H1 (cell line): ENCODE measurements around the gene NDUFA6. TPM values are rescaled to one million over a fixed set of nuclear protein-coding genes. Genes with fewer than 3 reads are reported as not detected.
"Not testable (repeated sequence)": the region's sequence is repeated elsewhere in the genome, so short reads cannot be mapped to it uniquely, and the experiment has no call there.

Experiments used
- CTCF ChIA-PET: fragments of 300-600 bp; sonication (Branson Sonifier 250); formaldehyde crosslinking; loops from one replicate; lab custom pipeline; 2021; ENCODE audit not compliant: partially characterized antibody; lab: Charles Lee
- POLR2A ChIA-PET: fragments of 300-600 bp; sonication (Branson Sonifier 250); formaldehyde crosslinking; loops from one replicate; lab custom pipeline; 2021; ENCODE audit warnings: inconsistent platforms; ENCODE audit not compliant: partially characterized antibody; lab: Charles Lee
- DNase-seq, 2 experiments: peaks; one replicate each; pipeline versions ENCODE4 v3.0.0 to v3.0.0-alpha.2; 2010 to 2022; ENCODE audit warnings: low spot score in 2 of 2, low read depth in 1 of 2, mixed read lengths in 1 of 2
- FAIRE-seq: peaks from 2 replicates; lab custom pipeline; 2011; peaks lifted over from hg19 to GRCh38; lab: Jason Lieb, UNC
- H2AFZ ChIP-seq: 2 replicates; pipeline ENCODE4 v1.8.1; 2012; ENCODE audit warnings: low read length, inconsistent platforms
- H2AK5ac ChIP-seq: 2 replicates; pipeline ENCODE4 v1.6.1; 2013; ENCODE audit warnings: low read depth, low read length
- H2BK120ac ChIP-seq: replicated peaks from 2 replicates; pipeline ENCODE3; 2013; ENCODE audit warnings: low read depth, low read length, inconsistent platforms
- H2BK12ac ChIP-seq: 2 replicates; pipeline ENCODE4 v1.6.1; 2013; ENCODE audit warnings: low read depth, low read length
- H2BK15ac ChIP-seq: 2 replicates; pipeline ENCODE4 v1.6.1; 2013; ENCODE audit warnings: low read length
- H2BK20ac ChIP-seq: 2 replicates; pipeline ENCODE4 v1.6.1; 2013; ENCODE audit warnings: low read length
- H2BK5ac ChIP-seq: 2 replicates; pipeline ENCODE4 v1.6.1; 2013; ENCODE audit warnings: low read depth, low read length
- H3K14ac ChIP-seq: 2 replicates; pipeline ENCODE4 v1.6.1; 2013; ENCODE audit warnings: inconsistent platforms; ENCODE audit not compliant: insufficient read length
- H3K18ac ChIP-seq: 2 replicates; pipeline ENCODE4 v1.6.1; 2013; ENCODE audit warnings: low read length; ENCODE audit errors: extremely low read depth
- H3K23ac ChIP-seq: 2 replicates; pipeline ENCODE4 v1.6.1; 2013; ENCODE audit warnings: inconsistent platforms; ENCODE audit not compliant: insufficient read length
- H3K23me2 ChIP-seq: 2 replicates; pipeline ENCODE4 v1.6.1; 2013; ENCODE audit warnings: low read depth, low read length
- H3K27ac ChIP-seq: 2 replicates; pipeline ENCODE4 v1.6.1; 2011; ENCODE audit warnings: low read depth, low read length, inconsistent platforms
- H3K27me3 ChIP-seq, 4 experiments: replicated peaks in 1 of 4; 1 replicate in 1 of 4; 2 replicates in 3 of 4; pipeline versions ENCODE4 v1.6.1 to v1.8.1; 2011 to 2013; ENCODE audit warnings: low read length in 3 of 4, mild to moderate bottlenecking in 3 of 4, inconsistent platforms in 2 of 4, mixed read lengths in 2 of 4, moderate library complexity in 1 of 4; ENCODE audit not compliant: control insufficient read depth in 3 of 4, insufficient read depth in 3 of 4; ENCODE audit errors: extremely low read depth in 1 of 4
- H3K36me3 ChIP-seq, 4 experiments: 2 replicates each; pipeline versions ENCODE4 v1.6.1 to v1.8.1; 2011 to 2013; ENCODE audit warnings: mild to moderate bottlenecking in 4 of 4, low read length in 3 of 4, moderate library complexity in 2 of 4, control low read depth in 1 of 4, inconsistent platforms in 1 of 4; ENCODE audit not compliant: insufficient read depth in 4 of 4, control insufficient read depth in 2 of 4
- H3K4ac ChIP-seq: replicated peaks from 2 replicates; pipeline ENCODE3; 2013; ENCODE audit warnings: low read length, low read depth, mixed read lengths, inconsistent platforms; ENCODE audit not compliant: insufficient read length
- H3K4me1 ChIP-seq, 4 experiments: replicated peaks in 1 of 4; 1 replicate in 1 of 4; 2 replicates in 3 of 4; pipeline versions ENCODE4 v1.6.1 to v1.8.1; 2011 to 2013; ENCODE audit warnings: low read length in 3 of 4, inconsistent platforms in 2 of 4, mixed read lengths in 1 of 4; ENCODE audit not compliant: insufficient read depth in 4 of 4, control insufficient read depth in 3 of 4
- H3K4me2 ChIP-seq, 2 experiments: 2 replicates each; pipeline versions ENCODE4 v1.6.1 to v1.8.1; 2011 to 2013; ENCODE audit warnings: low read depth in 2 of 2, low read length in 2 of 2, control low read depth in 1 of 2, inconsistent platforms in 1 of 2, mild to moderate bottlenecking in 1 of 2; ENCODE audit not compliant: insufficient read depth in 1 of 2
- H3K4me3 ChIP-seq, 4 experiments: fragments of 200-600, 300-600 bp in 1 of 4; sonication (generic), shearing (Covaris generic), sonication (Bioruptor Twin) in 1 of 4; 2 replicates each; pipeline versions ENCODE4 v1.5.1 to v1.8.1; 2011 to 2016; ENCODE audit warnings: low read length in 4 of 4, low read depth in 3 of 4, control low read depth in 2 of 4, inconsistent platforms in 2 of 4, mild to moderate bottlenecking in 2 of 4, mixed read lengths in 1 of 4, moderate library complexity in 1 of 4; ENCODE audit not compliant: insufficient read depth in 2 of 4; ENCODE audit errors: extremely low read depth in 1 of 4
- H3K56ac ChIP-seq: replicated peaks from 2 replicates; pipeline ENCODE3; 2013; ENCODE audit warnings: low read depth, mild to moderate bottlenecking, mixed read lengths, low read length, inconsistent platforms; ENCODE audit not compliant: insufficient read length
- H3K79me1 ChIP-seq: 2 replicates; pipeline ENCODE4 v1.6.1; 2013; ENCODE audit warnings: low read depth, low read length, control low read depth
- H3K79me2 ChIP-seq, 2 experiments: 2 replicates each; pipeline versions ENCODE4 v1.6.1 to v1.8.1; 2012 to 2013; ENCODE audit warnings: low read length in 2 of 2, mild to moderate bottlenecking in 2 of 2, inconsistent platforms in 1 of 2; ENCODE audit not compliant: insufficient read depth in 2 of 2, control insufficient read depth in 1 of 2
- H3K9ac ChIP-seq, 4 experiments: replicated peaks in 1 of 4; 1 replicate in 1 of 4; 2 replicates in 3 of 4; pipeline versions ENCODE4 v1.6.1 to v1.8.1; 2011 to 2013; ENCODE audit warnings: low read depth in 3 of 4, low read length in 3 of 4, control low read depth in 2 of 4, mild to moderate bottlenecking in 2 of 4, moderate library complexity in 2 of 4, inconsistent platforms in 1 of 4; ENCODE audit errors: extremely low read depth in 1 of 4
- H3K9me3 ChIP-seq, 2 experiments: 2 replicates each; pipeline versions ENCODE4 v1.6.1 to v1.8.1; 2012 to 2013; ENCODE audit warnings: mild to moderate bottlenecking in 2 of 2, moderate library complexity in 2 of 2, control low read depth in 1 of 2, inconsistent platforms in 1 of 2, low read depth in 1 of 2, low read length in 1 of 2, mixed read lengths in 1 of 2; ENCODE audit not compliant: insufficient read depth in 2 of 2
- H4K20me1 ChIP-seq, 2 experiments: replicated peaks in 1 of 2; 2 replicates each; pipeline versions ENCODE3 to v1.8.1; 2011 to 2013; ENCODE audit warnings: inconsistent platforms in 2 of 2, low read length in 2 of 2, mild to moderate bottlenecking in 1 of 2; ENCODE audit not compliant: insufficient read depth in 2 of 2, control insufficient read depth in 1 of 2
- H4K5ac ChIP-seq: 2 replicates; pipeline ENCODE4 v1.6.1; 2013; ENCODE audit warnings: low read length, low read depth, mixed read lengths, inconsistent platforms; ENCODE audit not compliant: insufficient read length
- H4K8ac ChIP-seq: 2 replicates; pipeline ENCODE4 v1.8.0; 2013; ENCODE audit warnings: mild to moderate bottlenecking, moderate library complexity, low read length, inconsistent platforms; ENCODE audit not compliant: insufficient read depth; ENCODE audit errors: extremely low read depth
- H4K91ac ChIP-seq: replicated peaks from 2 replicates; pipeline ENCODE3; 2013; ENCODE audit warnings: low read length, mixed read lengths, inconsistent platforms; ENCODE audit not compliant: insufficient read length
- ATF3 ChIP-seq: IDR thresholded peaks from 2 replicates; pipeline ENCODE4 v1.6.1; 2011; ENCODE audit warnings: low read depth, mild to moderate bottlenecking, low read length; ENCODE audit not compliant: insufficient read depth
- JUN ChIP-seq: IDR thresholded peaks from 2 replicates; pipeline ENCODE4 v1.6.1; 2011; ENCODE audit warnings: low read depth, mild to moderate bottlenecking, improper control_type of control experiment, low read length
- NRF1 ChIP-seq: IDR thresholded peaks from 2 replicates; pipeline ENCODE4 v1.6.1; 2011; ENCODE audit warnings: mild to moderate bottlenecking, low read depth, low read length, improper control_type of control experiment
- RBBP5 ChIP-seq: IDR thresholded peaks from 2 replicates; pipeline ENCODE4 v1.7.1; 2012; ENCODE audit warnings: low read depth, mild to moderate bottlenecking, inconsistent platforms, low read length, moderate library complexity, borderline replicate concordance
- RNF2 ChIP-seq: fragments of 200-900, 300-1000 bp; sonication (generic); IDR thresholded peaks from 2 replicates; pipeline ENCODE4 v1.7.1; 2016; ENCODE audit warnings: borderline replicate concordance, low read depth, mild to moderate bottlenecking, antibody characterized with exemption, low read length; ENCODE audit not compliant: poor library complexity, severe bottlenecking; ENCODE audit errors: missing control alignments
- TAF1 ChIP-seq: IDR thresholded peaks from 2 replicates; pipeline ENCODE4 v1.6.1; 2011; ENCODE audit warnings: mild to moderate bottlenecking, low read depth, low read length
- TBP ChIP-seq: IDR thresholded peaks from 2 replicates; pipeline ENCODE4 v1.6.1; 2011; ENCODE audit warnings: low read depth, low read length, improper control_type of control experiment
- WGBS, 2 experiments: shearing (Covaris generic) in 1 of 2; methylation state at CpG; one replicate each; pipeline versions ENCODE4 v1.1.6 to v1.1.7; 2013 to 2015; ENCODE audit warnings: low lambda C conversion rate in 2 of 2, mixed read lengths in 2 of 2, inconsistent platforms in 1 of 2, low coverage in 1 of 2, missing lambda C conversion rate in 1 of 2; ENCODE audit not compliant: insufficient replicate concordance in 2 of 2, insufficient coverage in 1 of 2, insufficient read length in 1 of 2; ENCODE audit errors: extremely low coverage in 1 of 2, missing lambda C conversion rate in 1 of 2; 5-methylcytosine and 5-hydroxymethylcytosine counted together
- polyA plus RNA-seq, 7 experiments: library from polyadenylated mRNA; depleted of rRNA in 3 of 7; stranded (reverse) in 5 of 7; unstranded in 2 of 7; fragments of >200 nt in 5 of 7; fragments of 200-250 nt in 2 of 7; gene quantifications; 1 replicate in 5 of 7; 2 replicates in 1 of 7; 4 replicates in 1 of 7; pipeline versions ENCODE4 v1.2.1 to v1.2.3, GENCODE V29; 2011 to 2013; ENCODE audit warnings: missing spikeins in 2 of 7, mixed read lengths in 2 of 7
- total RNA-seq: library from RNA; stranded (reverse); fragmentation: NEBNext Ultra II Directional; extraction: Animal tissue kit (Norgen Biotek cat#: 25700); gene quantifications from 2 replicates; pipeline ENCODE4 v1.2.1, GENCODE V29; 2021

Gene NDUFA6
- total and polyA plus RNA-seq, 2 of the 8 experiments (the other 6 are each of a cell fraction or from before 2014, with no cell fraction given) = 76.2 to 105 TPM

- no peak for TF ChIP-seq RBBP5
- no peak for TF ChIP-seq TBP
- no peak for TF ChIP-seq RNF2
- TF ChIP-seq ATF3 = no peak
- TF ChIP-seq TAF1 = no peak
- TF ChIP-seq NRF1 = no peak
- TF ChIP-seq JUN = no peak
These were observed 17.8 kb downstream of the NDUFA6 start (continued) for GRCh38 chr22:42072606-42073330.

GRCh38 chr22:42071508-42071907 is 19.1 kb downstream of the NDUFA6 start:
- not testable (repeated sequence) for H2AFZ ChIP-seq, H3K14ac ChIP-seq, H2AK5ac ChIP-seq, H3K4ac ChIP-seq, DNase-seq, H3K9me3 ChIP-seq, H3K27ac ChIP-seq, H3K79me2 ChIP-seq, H2BK20ac ChIP-seq, H3K27me3 ChIP-seq, H2BK120ac ChIP-seq, H3K23ac ChIP-seq, H3K23me2 ChIP-seq, H2BK12ac ChIP-seq, FAIRE-seq, H4K91ac ChIP-seq, H4K8ac ChIP-seq, H3K56ac ChIP-seq, H3K18ac ChIP-seq, H4K5ac ChIP-seq, H3K9ac ChIP-seq, H4K20me1 ChIP-seq, H2BK15ac ChIP-seq, H3K36me3 ChIP-seq, H3K79me1 ChIP-seq, H2BK5ac ChIP-seq
- 88% methylated on average over 7 of the region's 7 CpGs; no CpG with 5 or more reads in 1 of the 2 experiments for WGBS, 2 experiments
- peak overlapping the region; percentile 90 to 99; a peak in 3 of 4 replicates for H3K4me2 ChIP-seq
- ChIA-PET POLR2A (interaction anchor here (0.6 to 3.8 kb wide), 5 partner anchors 8 to 143 kb away, joined by 3 to 24 read pairs (median 4); partner anchors contain the start of genes NDUFA6 and SMDT1), CTCF (interaction anchor here (0.6 kb wide), 1 partner anchor 12 kb away, joined by 3 read pairs; no protein-coding TSS in a partner anchor)
- H3K4me1 ChIP-seq = peaks cover 2 to 24% (median 11%) of the 10 kb centered on the region in 4 experiments; a peak in 6 of 7 replicates
- H3K4me3 ChIP-seq = peak overlapping the region in 1 of 4 experiments; percentile 71; a peak in 2 of 8 replicates
